ENCODE data around the gene RIMS4.
A peak's percentile ranks its signal among the peaks of the same experiment; 100 is the strongest.

Gene RIMS4

GRCh38 chr20:44728801-44729443 lies 81.4 kb downstream of the RIMS4 start:
- H4K5ac ChIP-seq (ENCODE audit: low read length): no peak overlapping the region
- WGBS (ENCODE audit: extremely low coverage, insufficient coverage, low lambda C conversion rate): no CpG with 5 or more reads among the region's 9 CpGs
- peak overlapping the region; percentile 68 for H3K56ac ChIP-seq (ENCODE audit: low read length)
- H3K23ac ChIP-seq (ENCODE audit: low read length): no peak overlapping the region
- H3K27me3 ChIP-seq (ENCODE audit: insufficient read depth, low read length, poor library complexity): no peaks in the 10 kb centered on the region
- H3K27ac ChIP-seq (ENCODE audit: low read depth, low read length): no peak overlapping the region
- H3K18ac ChIP-seq (ENCODE audit: low read length): peak overlapping the region; percentile 29
- peak overlapping the region; percentile 30 for H3K9ac ChIP-seq (ENCODE audit: low read length)
- peak; percentile 78 for DNase-seq
- peak overlapping the region; percentile 10 for H2BK5ac ChIP-seq (ENCODE audit: low read length)
- no peak overlapping the region for H3K4ac ChIP-seq (ENCODE audit: low read depth, low read length)
- H3K79me2 ChIP-seq (ENCODE audit: control insufficient read depth, insufficient read depth, low read length): no peaks in the 10 kb centered on the region
- H3K79me1 ChIP-seq (ENCODE audit: low read length): no peaks in the 10 kb centered on the region
- H2BK15ac ChIP-seq (replicated peaks; ENCODE audit: low read depth): no peak overlapping the region
- H4K8ac ChIP-seq (ENCODE audit: low read depth, low read length): no peak overlapping the region
- H2AK5ac ChIP-seq (ENCODE audit: low read length): no peak overlapping the region
- no peaks in the 10 kb centered on the region for H3K36me3 ChIP-seq (ENCODE audit: control insufficient read depth, insufficient read depth, low read length)
- H2BK120ac ChIP-seq (ENCODE audit: low read depth, low read length): no peak overlapping the region
- peaks cover 3% of the 10 kb centered on the region for H3K4me1 ChIP-seq (ENCODE audit: control insufficient read depth, low read depth, low read length)
- peak overlapping the region; percentile 14 for H3K4me2 ChIP-seq (ENCODE audit: low read length)
- no peak overlapping the region for H3K4me3 ChIP-seq (ENCODE audit: low read length)

GRCh38 chr20:44727651-44728050 lies 82.7 kb downstream of the RIMS4 start:
- Histone ChIP-seq H3K4ac (ENCODE audit: low read depth, low read length) (no peak overlapping the region), H3K4me3 (ENCODE audit: low read length) (no peak overlapping the region), H3K27ac (ENCODE audit: low read depth, low read length) (no peak overlapping the region), H3K18ac (ENCODE audit: low read length) (no peak overlapping the region), H4K8ac (ENCODE audit: low read depth, low read length) (no peak overlapping the region), H3K79me1 (ENCODE audit: low read length) (no peaks in the 10 kb centered on the region), H3K23ac (ENCODE audit: low read length) (no peak overlapping the region), H2BK120ac (ENCODE audit: low read depth, low read length) (no peak overlapping the region), H4K5ac (ENCODE audit: low read length) (no peak overlapping the region), H3K4me1 (ENCODE audit: control insufficient read depth, low read depth, low read length) (peaks cover 3% of the 10 kb centered on the region), H3K36me3 (ENCODE audit: control insufficient read depth, insufficient read depth, low read length) (no peaks in the 10 kb centered on the region), H3K4me2 (ENCODE audit: low read length) (no peak overlapping the region), H2BK15ac (replicated peaks; ENCODE audit: low read depth) (no peak overlapping the region), H3K79me2 (ENCODE audit: control insufficient read depth, insufficient read depth, low read length) (no peaks in the 10 kb centered on the region), H3K9ac (ENCODE audit: low read length) (no peak overlapping the region), H2BK5ac (ENCODE audit: low read length) (no peak overlapping the region), H2AK5ac (ENCODE audit: low read length) (no peak overlapping the region), H3K56ac (ENCODE audit: low read length) (no peak overlapping the region), H3K27me3 (ENCODE audit: insufficient read depth, low read length, poor library complexity) (no peaks in the 10 kb centered on the region)
- DNase-seq: no peak
- WGBS (ENCODE audit: extremely low coverage, insufficient coverage, low lambda C conversion rate): no CpG with 5 or more reads among the region's 2 CpGs

- Histone ChIP-seq H3K4ac (ENCODE audit: low read depth, low read length) (no peak overlapping the region), H3K9ac (ENCODE audit: low read length) (no peak overlapping the region), H3K36me3 (ENCODE audit: control insufficient read depth, insufficient read depth, low read length) (no peaks in the 10 kb centered on the region), H2BK5ac (ENCODE audit: low read length) (no peak overlapping the region), H3K79me2 (ENCODE audit: control insufficient read depth, insufficient read depth, low read length) (no peaks in the 10 kb centered on the region), H3K79me1 (ENCODE audit: low read length) (no peaks in the 10 kb centered on the region), H3K18ac (ENCODE audit: low read length) (no peak overlapping the region), H3K4me2 (ENCODE audit: low read length) (no peak overlapping the region), H3K23ac (ENCODE audit: low read length) (no peak overlapping the region), H4K5ac (ENCODE audit: low read length) (no peak overlapping the region), H2BK120ac (ENCODE audit: low read depth, low read length) (no peak overlapping the region), H2BK15ac (replicated peaks; ENCODE audit: low read depth) (no peak overlapping the region), H4K8ac (ENCODE audit: low read depth, low read length) (no peak overlapping the region), H3K27me3 (ENCODE audit: insufficient read depth, low read length, poor library complexity) (no peaks in the 10 kb centered on the region), H2AK5ac (ENCODE audit: low read length) (no peak overlapping the region), H3K4me3 (ENCODE audit: low read length) (no peak overlapping the region), H3K56ac (ENCODE audit: low read length) (no peak overlapping the region), H3K27ac (ENCODE audit: low read depth, low read length) (no peak overlapping the region), H3K4me1 (ENCODE audit: control insufficient read depth, low read depth, low read length) (peaks cover 3% of the 10 kb centered on the region)
- no peak for DNase-seq
- no CpG with 5 or more reads among the region's 11 CpGs for WGBS (ENCODE audit: extremely low coverage, insufficient coverage, low lambda C conversion rate)
Measured at GRCh38 chr20:44727039-44727438, 83.3 kb downstream of the RIMS4 start.

- Histone ChIP-seq H2AK5ac (ENCODE audit: low read length) (no peak overlapping the region), H3K4me2 (ENCODE audit: low read length) (no peak overlapping the region), H3K4me1 (ENCODE audit: control insufficient read depth, low read depth, low read length) (peaks cover 3% of the 10 kb centered on the region), H3K79me2 (ENCODE audit: control insufficient read depth, insufficient read depth, low read length) (no peaks in the 10 kb centered on the region), H4K8ac (ENCODE audit: low read depth, low read length) (no peak overlapping the region), H3K36me3 (ENCODE audit: control insufficient read depth, insufficient read depth, low read length) (no peaks in the 10 kb centered on the region), H3K56ac (ENCODE audit: low read length) (no peak overlapping the region), H3K9ac (ENCODE audit: low read length) (no peak overlapping the region), H3K23ac (ENCODE audit: low read length) (no peak overlapping the region), H4K5ac (ENCODE audit: low read length) (no peak overlapping the region), H3K4ac (ENCODE audit: low read depth, low read length) (no peak overlapping the region), H2BK15ac (replicated peaks; ENCODE audit: low read depth) (no peak overlapping the region), H3K27ac (ENCODE audit: low read depth, low read length) (no peak overlapping the region), H3K79me1 (ENCODE audit: low read length) (no peaks in the 10 kb centered on the region), H2BK5ac (ENCODE audit: low read length) (no peak overlapping the region), H2BK120ac (ENCODE audit: low read depth, low read length) (no peak overlapping the region), H3K27me3 (ENCODE audit: insufficient read depth, low read length, poor library complexity) (no peaks in the 10 kb centered on the region), H3K18ac (ENCODE audit: low read length) (no peak overlapping the region), H3K4me3 (ENCODE audit: low read length) (no peak overlapping the region)
- WGBS (ENCODE audit: extremely low coverage, insufficient coverage, low lambda C conversion rate): no CpG with 5 or more reads among the region's 5 CpGs
- no peak for DNase-seq
Measured at GRCh38 chr20:44725837-44726236, 84.5 kb downstream of the RIMS4 start.

- H2BK5ac ChIP-seq (ENCODE audit: low read length): no peak overlapping the region
- H3K4me2 ChIP-seq (ENCODE audit: low read length): no peak overlapping the region
- no peak overlapping the region for H3K18ac ChIP-seq (ENCODE audit: low read length)
- no peak overlapping the region for H3K4me3 ChIP-seq (ENCODE audit: low read length)
- no peak overlapping the region for H3K23ac ChIP-seq (ENCODE audit: low read length)
- no peak overlapping the region for H2AK5ac ChIP-seq (ENCODE audit: low read length)
- no peaks in the 10 kb centered on the region for H3K79me2 ChIP-seq (ENCODE audit: control insufficient read depth, insufficient read depth, low read length)
- peaks cover 5% of the 10 kb centered on the region for H3K4me1 ChIP-seq (ENCODE audit: control insufficient read depth, low read depth, low read length)
- no peak overlapping the region for H3K27ac ChIP-seq (ENCODE audit: low read depth, low read length)
- no peaks in the 10 kb centered on the region for H3K79me1 ChIP-seq (ENCODE audit: low read length)
- no CpG with 5 or more reads among the region's 26 CpGs for WGBS (ENCODE audit: extremely low coverage, insufficient coverage, low lambda C conversion rate)
- H2BK120ac ChIP-seq (ENCODE audit: low read depth, low read length): no peak overlapping the region
- no peak overlapping the region for H2BK15ac ChIP-seq (replicated peaks; ENCODE audit: low read depth)
- no peak overlapping the region for H3K9ac ChIP-seq (ENCODE audit: low read length)
- H3K27me3 ChIP-seq (ENCODE audit: insufficient read depth, low read length, poor library complexity): no peaks in the 10 kb centered on the region
- H4K5ac ChIP-seq (ENCODE audit: low read length): no peak overlapping the region
- DNase-seq: no peak
- no peaks in the 10 kb centered on the region for H3K36me3 ChIP-seq (ENCODE audit: control insufficient read depth, insufficient read depth, low read length)
- H3K56ac ChIP-seq (ENCODE audit: low read length): no peak overlapping the region
- H3K4ac ChIP-seq (ENCODE audit: low read depth, low read length): no peak overlapping the region
- no peak overlapping the region for H4K8ac ChIP-seq (ENCODE audit: low read depth, low read length)
Measured at GRCh38 chr20:44724423-44725091, 85.8 kb downstream of the RIMS4 start.
